ENCODE data around the gene MGRN1.

The MGRN1 gene

GRCh38 chr16:4690946-4691665, 66.5 kb downstream of the MGRN1 start:
- DNase-seq (ENCODE audit: low read depth, low spot score), result no peak
- in situ Hi-C loops (cut with HindIII; ENCODE audit: low sequenced_read_pairs), result no loop called here

GRCh38 chr16:4691666-4692412, 67.2 kb downstream of the MGRN1 start:
- no peak overlapping the region for H3K4me3 ChIP-seq (ENCODE audit: low read depth, low read length)
- no peak for TF ChIP-seq CTCF (IDR thresholded peaks at IDR 0.05; ENCODE audit: low read depth, low read length)
- in situ Hi-C loops (cut with HindIII; ENCODE audit: low sequenced_read_pairs), result no loop called here
- no peak for DNase-seq (ENCODE audit: low read depth, low spot score)

More at GRCh38 chr16:4690946-4691665, 66.5 kb downstream of the MGRN1 start:
- TF ChIP-seq CTCF (IDR thresholded peaks at IDR 0.05; ENCODE audit: low read depth, low read length), result no peak
- no peak overlapping the region for H3K4me3 ChIP-seq (ENCODE audit: low read depth, low read length)

- in situ Hi-C loops (cut with HindIII; ENCODE audit: low sequenced_read_pairs), result no loop called here
- no peak for TF ChIP-seq CTCF (IDR thresholded peaks at IDR 0.05; ENCODE audit: low read depth, low read length)
- DNase-seq (ENCODE audit: low read depth, low spot score), result no peak
- peak overlapping the region; percentile 62 for H3K4me3 ChIP-seq (ENCODE audit: low read depth, low read length)
These were observed 68.1 kb downstream of the MGRN1 start for GRCh38 chr16:4692460-4693295.

- DNase-seq (ENCODE audit: low read depth, low spot score), result peak; percentile 93
- in situ Hi-C loops (cut with HindIII; ENCODE audit: low sequenced_read_pairs), result no loop called here
- peak within 1 kb of the TSS; percentile 76 for H3K4me3 ChIP-seq (ENCODE audit: low read depth, low read length)
- peak; percentile 12 for TF ChIP-seq CTCF (IDR thresholded peaks at IDR 0.05; ENCODE audit: low read depth, low read length)
These were observed 68.8 kb downstream of the MGRN1 start, which contains the start of gene NUDT16L1 for GRCh38 chr16:4693296-4693955. NUDT16L1 (plus strand) TSS chr16:4693562; CDS start chr16:4693727, 165 bp downstream.

- in situ Hi-C loops (cut with HindIII; ENCODE audit: low sequenced_read_pairs), result no loop called here
- DNase-seq (ENCODE audit: low read depth, low spot score), result peak; percentile 33
- TF ChIP-seq CTCF (IDR thresholded peaks at IDR 0.05; ENCODE audit: low read depth, low read length), result no peak
- peak overlapping the region; percentile 76 for H3K4me3 ChIP-seq (ENCODE audit: low read depth, low read length)
These were observed 69.5 kb downstream of the MGRN1 start for GRCh38 chr16:4693956-4694641.

Data from astrocyte of the spinal cord (primary cell).